DND-41 (cell line): ENCODE results near the gene MAN2B1.

Experiments
- EZH2 ChIP-seq: IDR thresholded peaks from 3 replicates; pipeline ENCODE4 v1.6.1; 2012; ENCODE audit warnings: borderline replicate concordance, low read depth, mild to moderate bottlenecking, moderate library complexity, low read length, inconsistent platforms; ENCODE audit not compliant: severe bottlenecking
- TF ChIP-seq, protein P1 (sequence below): IDR thresholded peaks from 2 replicates; pipeline ENCODE4 v1.5.1; 2012; ENCODE audit warnings: borderline replicate concordance, low read length, moderate library complexity, mild to moderate bottlenecking; ENCODE audit not compliant: poor library complexity, severe bottlenecking; ENCODE audit errors: extremely low read depth

- TF ChIP-seq, protein P1, sequence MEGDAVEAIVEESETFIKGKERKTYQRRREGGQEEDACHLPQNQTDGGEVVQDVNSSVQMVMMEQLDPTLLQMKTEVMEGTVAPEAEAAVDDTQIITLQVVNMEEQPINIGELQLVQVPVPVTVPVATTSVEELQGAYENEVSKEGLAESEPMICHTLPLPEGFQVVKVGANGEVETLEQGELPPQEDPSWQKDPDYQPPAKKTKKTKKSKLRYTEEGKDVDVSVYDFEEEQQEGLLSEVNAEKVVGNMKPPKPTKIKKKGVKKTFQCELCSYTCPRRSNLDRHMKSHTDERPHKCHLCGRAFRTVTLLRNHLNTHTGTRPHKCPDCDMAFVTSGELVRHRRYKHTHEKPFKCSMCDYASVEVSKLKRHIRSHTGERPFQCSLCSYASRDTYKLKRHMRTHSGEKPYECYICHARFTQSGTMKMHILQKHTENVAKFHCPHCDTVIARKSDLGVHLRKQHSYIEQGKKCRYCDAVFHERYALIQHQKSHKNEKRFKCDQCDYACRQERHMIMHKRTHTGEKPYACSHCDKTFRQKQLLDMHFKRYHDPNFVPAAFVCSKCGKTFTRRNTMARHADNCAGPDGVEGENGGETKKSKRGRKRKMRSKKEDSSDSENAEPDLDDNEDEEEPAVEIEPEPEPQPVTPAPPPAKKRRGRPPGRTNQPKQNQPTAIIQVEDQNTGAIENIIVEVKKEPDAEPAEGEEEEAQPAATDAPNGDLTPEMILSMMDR, result no peak
- TF ChIP-seq EZH2, result no peak
Measured at GRCh38 chr19:12623361-12624031, 43.0 kb downstream of the MAN2B1 start.
